ENCODE results near the gene GPR132. TPM values are rescaled to one million over a fixed set of nuclear protein-coding genes. Genes with fewer than 3 reads are reported as not detected.

The GPR132 gene
- total RNA-seq, 1 donor from 2014 or later, result not detected

- no peaks in the 10 kb centered on the region for H3K36me3 ChIP-seq
- TF ChIP-seq, protein P1, sequence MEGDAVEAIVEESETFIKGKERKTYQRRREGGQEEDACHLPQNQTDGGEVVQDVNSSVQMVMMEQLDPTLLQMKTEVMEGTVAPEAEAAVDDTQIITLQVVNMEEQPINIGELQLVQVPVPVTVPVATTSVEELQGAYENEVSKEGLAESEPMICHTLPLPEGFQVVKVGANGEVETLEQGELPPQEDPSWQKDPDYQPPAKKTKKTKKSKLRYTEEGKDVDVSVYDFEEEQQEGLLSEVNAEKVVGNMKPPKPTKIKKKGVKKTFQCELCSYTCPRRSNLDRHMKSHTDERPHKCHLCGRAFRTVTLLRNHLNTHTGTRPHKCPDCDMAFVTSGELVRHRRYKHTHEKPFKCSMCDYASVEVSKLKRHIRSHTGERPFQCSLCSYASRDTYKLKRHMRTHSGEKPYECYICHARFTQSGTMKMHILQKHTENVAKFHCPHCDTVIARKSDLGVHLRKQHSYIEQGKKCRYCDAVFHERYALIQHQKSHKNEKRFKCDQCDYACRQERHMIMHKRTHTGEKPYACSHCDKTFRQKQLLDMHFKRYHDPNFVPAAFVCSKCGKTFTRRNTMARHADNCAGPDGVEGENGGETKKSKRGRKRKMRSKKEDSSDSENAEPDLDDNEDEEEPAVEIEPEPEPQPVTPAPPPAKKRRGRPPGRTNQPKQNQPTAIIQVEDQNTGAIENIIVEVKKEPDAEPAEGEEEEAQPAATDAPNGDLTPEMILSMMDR (IDR thresholded peaks at IDR 0.05), result no peak
- peaks cover 6% of the 10 kb centered on the region for H3K27me3 ChIP-seq
- H3K4me1 ChIP-seq, result no peaks in the 10 kb centered on the region
- no peaks in the 10 kb centered on the region for H3K9me3 ChIP-seq
- no peak overlapping the region for H3K27ac ChIP-seq
- no peak overlapping the region for H3K4me3 ChIP-seq
- intact Hi-C loops (cut with DNase I), result no loop called here
- no peak for DNase-seq (ENCODE audit: low spot score in 2 of 2)
Observed at GRCh38 chr14:105068818-105069217, 3.6 kb upstream of the GPR132 start.

DNA sequence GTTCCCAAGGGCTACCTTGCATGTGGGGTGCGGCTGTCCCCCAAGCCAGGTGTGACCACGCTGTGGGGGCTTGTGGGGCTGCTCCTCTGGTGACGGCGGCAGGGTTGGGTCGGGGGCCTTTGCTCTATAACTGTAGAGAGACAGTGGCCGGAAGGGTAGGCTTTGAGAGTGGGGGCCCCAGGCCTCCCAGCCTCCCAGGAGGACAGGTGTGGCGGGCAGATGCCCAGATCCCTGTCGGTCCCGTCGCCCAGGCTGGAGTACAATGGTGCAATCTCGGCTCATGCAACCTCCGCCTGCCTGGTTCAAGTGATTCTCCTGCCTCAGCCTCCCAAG is 2.7 kb upstream of the GPR132 start:
- intact Hi-C loops (cut with DNase I), result no loop called here
- DNase-seq (ENCODE audit: low spot score in 2 of 2), result no peak
- no peaks in the 10 kb centered on the region for H3K4me1 ChIP-seq
- H3K36me3 ChIP-seq, result no peaks in the 10 kb centered on the region
- H3K27ac ChIP-seq, result no peak overlapping the region
- no peak overlapping the region for H3K4me3 ChIP-seq
- TF ChIP-seq, protein P1 (IDR thresholded peaks at IDR 0.05), result no peak
- no peaks in the 10 kb centered on the region for H3K27me3 ChIP-seq
- H3K9me3 ChIP-seq, result no peaks in the 10 kb centered on the region

GRCh38 chr14:105067140-105067968 is 2.1 kb upstream of the GPR132 start:
- H3K4me3 ChIP-seq, result no peak overlapping the region
- no peaks in the 10 kb centered on the region for H3K36me3 ChIP-seq
- intact Hi-C loops (cut with DNase I), result no loop called here
- TF ChIP-seq, protein P1 (IDR thresholded peaks at IDR 0.05), result no peak
- no peaks in the 10 kb centered on the region for H3K4me1 ChIP-seq
- H3K27ac ChIP-seq, result no peak overlapping the region
- no peaks in the 10 kb centered on the region for H3K9me3 ChIP-seq
- H3K27me3 ChIP-seq, result no peaks in the 10 kb centered on the region
- peak in 1 of 2 donors; percentile 63 for DNase-seq (ENCODE audit: low spot score in 2 of 2)

DNA sequence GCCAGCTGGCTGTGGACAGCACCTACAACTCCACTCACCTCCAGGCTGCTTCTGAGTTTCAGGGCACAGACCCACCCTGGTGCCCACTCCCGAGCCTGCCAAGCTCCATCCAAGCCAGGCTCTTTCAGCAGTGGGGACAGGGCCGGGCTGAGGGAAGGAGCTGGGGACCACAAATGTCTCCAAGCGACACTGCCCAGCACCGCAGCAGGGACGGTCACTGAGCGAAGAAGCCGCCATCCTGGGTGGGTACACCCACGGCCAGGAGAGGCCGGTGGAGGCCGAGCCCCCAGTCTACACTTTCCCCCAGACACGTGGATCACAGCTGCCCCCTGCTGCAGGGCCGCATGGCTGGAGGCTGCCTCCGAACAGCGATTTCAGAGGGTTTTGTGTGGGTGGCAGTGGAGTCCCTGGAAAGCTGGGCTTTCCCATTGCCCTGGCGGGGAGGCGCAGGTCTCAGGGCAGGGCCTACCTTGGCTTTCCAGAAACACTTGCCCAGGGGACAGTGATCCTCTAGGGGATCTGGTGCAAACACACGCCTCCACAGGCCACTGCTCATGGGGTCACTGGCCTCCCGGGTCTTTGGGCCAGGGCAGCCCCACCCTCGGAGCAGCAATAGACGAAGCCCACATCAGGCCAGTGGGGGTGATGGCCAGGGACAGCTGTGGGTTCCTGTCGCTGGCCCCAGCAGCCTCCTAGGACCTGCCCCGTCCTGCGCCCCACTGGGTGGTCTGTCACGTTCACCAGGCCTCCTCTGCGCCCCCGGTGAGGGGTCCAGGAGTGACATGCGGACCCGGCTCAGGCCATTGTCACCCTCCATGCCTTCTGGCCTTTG is 1.2 kb upstream of the GPR132 start:
- peak in 1 of 2 donors; percentile 59 for DNase-seq (ENCODE audit: low spot score in 2 of 2)
- Histone ChIP-seq H3K9me3 (no peaks in the 10 kb centered on the region), H3K27ac (no peak overlapping the region), H3K4me3 (no peak overlapping the region), H3K4me1 (no peaks in the 10 kb centered on the region), H3K27me3 (no peaks in the 10 kb centered on the region), H3K36me3 (no peaks in the 10 kb centered on the region)
- TF ChIP-seq, protein P1 (IDR thresholded peaks at IDR 0.05), result no peak
- intact Hi-C loops (cut with DNase I), result no loop called here

DNA sequence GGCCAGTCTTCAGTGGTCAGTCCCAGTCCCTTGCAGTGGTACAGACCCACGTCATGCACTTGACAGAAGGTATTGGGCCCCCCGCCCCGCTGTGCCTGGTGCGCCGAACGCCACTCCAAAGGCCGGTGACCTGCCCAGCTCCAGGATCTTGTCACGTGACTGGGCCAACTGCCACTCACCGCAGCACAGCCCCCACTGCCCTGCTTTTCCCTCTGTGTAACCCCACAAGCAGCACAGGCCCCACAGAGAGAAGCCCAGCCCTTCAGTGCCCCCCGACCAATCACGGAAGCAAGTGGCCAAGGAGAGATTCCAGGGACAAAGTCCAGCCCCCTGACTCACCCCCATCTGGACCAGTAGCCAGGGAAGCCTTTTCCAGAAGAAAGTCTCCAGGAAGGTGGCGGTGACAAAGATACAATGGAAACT is 498 bp downstream of the GPR132 start:
- Histone ChIP-seq H3K9me3 (no peaks in the 10 kb centered on the region), H3K27ac (peak overlapping the region; percentile 20 to 41), H3K4me3 (peak overlapping the region; percentile 21 to 42), H3K27me3 (no peaks in the 10 kb centered on the region), H3K36me3 (no peaks in the 10 kb centered on the region), H3K4me1 (no peaks in the 10 kb centered on the region)
- TF ChIP-seq, protein P1 (IDR thresholded peaks at IDR 0.05), result no peak
- DNase-seq (ENCODE audit: low spot score in 2 of 2), result peak in 1 of 2 donors; percentile 70
- intact Hi-C loops (cut with DNase I), result no loop called here
